A673 (cell line): Measurements from ENCODE around the gene PRM2. TPM values are rescaled to one million over a fixed set of nuclear protein-coding genes. Genes with fewer than 3 reads are reported as not detected.

Experiments used
- BruUV-seq: library from RNA; stranded (reverse); fragments of 400-500 nt; replicated peaks from 2 replicates; lab custom pipeline; 2021; lab: Mats Ljungman, UMichigan
- CTCF ChIA-PET: fragments of 300-600 bp; sonication (Branson Sonifier 250); formaldehyde crosslinking; loops from one replicate; lab custom pipeline; 2022; ENCODE audit warnings: antibody characterized with exemption; lab: Charles Lee
- POLR2A ChIA-PET: fragments of 300-600 bp; sonication (Branson Sonifier 250); formaldehyde crosslinking; loops from one replicate; lab custom pipeline; 2022; ENCODE audit warnings: antibody characterized with exemption; ENCODE audit not compliant: low non-redundant PET; lab: Charles Lee
- DNase-seq: peaks from one replicate; pipeline ENCODE4 v3.0.0-alpha.2; 2015; ENCODE audit warnings: low spot score
- H3K27ac ChIP-seq: fragments of 200-600 bp; sonication (generic); 2 replicates; pipeline ENCODE4 v1.5.1; 2016; ENCODE audit warnings: mixed run types, low read depth, mild to moderate bottlenecking, mixed read lengths, antibody characterized with exemption, low read length; ENCODE audit not compliant: poor library complexity, severe bottlenecking
- H3K27me3 ChIP-seq: fragments of 200-600 bp; sonication (generic); replicated peaks from 2 replicates; pipeline ENCODE4 v1.6.1; 2017; ENCODE audit warnings: mixed run types, low read depth, mild to moderate bottlenecking, mixed read lengths, antibody characterized with exemption, low read length; ENCODE audit not compliant: insufficient read depth, poor library complexity
- H3K36me3 ChIP-seq: fragments of 200-600 bp; sonication (generic); 2 replicates; pipeline ENCODE4 v1.6.1; 2016; ENCODE audit warnings: mixed run types, mild to moderate bottlenecking, mixed read lengths, antibody characterized with exemption, low read length; ENCODE audit not compliant: insufficient read depth, poor library complexity, severe bottlenecking
- H3K4me1 ChIP-seq: fragments of 200-600 bp; sonication (generic); 2 replicates; pipeline ENCODE4 v1.6.1; 2017; ENCODE audit warnings: mixed run types, mild to moderate bottlenecking, mixed read lengths, antibody characterized with exemption, low read length; ENCODE audit not compliant: insufficient read depth, poor library complexity, severe bottlenecking
- H3K4me3 ChIP-seq: fragments of 200-600 bp; sonication (generic); 2 replicates; pipeline ENCODE4 v1.5.1; 2016; ENCODE audit warnings: low read depth, mixed run types, mild to moderate bottlenecking, mixed read lengths, low read length; ENCODE audit not compliant: poor library complexity, severe bottlenecking
- H3K9me3 ChIP-seq: fragments of 200-600 bp; sonication (generic); 2 replicates; pipeline ENCODE4 v1.6.1; 2016; ENCODE audit warnings: mixed run types, low read depth, mild to moderate bottlenecking, mixed read lengths, antibody characterized with exemption, low read length; ENCODE audit not compliant: poor library complexity, severe bottlenecking
- CTCF ChIP-seq: fragments of 300-800, 200-600 bp; sonication (generic); conservative IDR thresholded peaks from 2 replicates; pipeline ENCODE4 v1.5.1; 2017; ENCODE audit warnings: low read depth, mild to moderate bottlenecking, antibody characterized with exemption, low read length, moderate library complexity, mixed read lengths
- EZH2 ChIP-seq: fragments of 200-600 bp; sonication (generic); IDR thresholded peaks from 2 replicates; pipeline ENCODE4 v1.6.1; 2017; ENCODE audit warnings: borderline replicate concordance, low read depth, mild to moderate bottlenecking, mixed read lengths, antibody characterized with exemption, low read length; ENCODE audit not compliant: poor library complexity, severe bottlenecking
- intact Hi-C: fragments of 100-400 bp; cut with micrococcal nuclease; formaldehyde crosslinking; loops from one replicate; pipeline ENCODE4 v1.10.0; 2022; ENCODE audit not compliant: unreplicated experiment
- total RNA-seq: library from RNA; stranded (reverse); gene quantifications from 2 replicates; pipeline ENCODE4 v1.2.3, GENCODE V29; 2021

Gene PRM2
- total RNA-seq, 1 experiment from 2014 or later, result not detected

GRCh38 chr16:11319529-11320146, 43.4 kb upstream of the PRM2 start:
- no peaks in the 10 kb centered on the region for H3K27me3 ChIP-seq
- peak; percentile 56 for DNase-seq
- H3K4me3 ChIP-seq, result no peak overlapping the region
- H3K27ac ChIP-seq, result no peak overlapping the region
- BruUV-seq, result no TSS peak
- H3K9me3 ChIP-seq, result no peaks in the 10 kb centered on the region
- no peaks in the 10 kb centered on the region for H3K36me3 ChIP-seq
- TF ChIP-seq CTCF (no peak), EZH2 (no peak)
- peaks cover 4% of the 10 kb centered on the region for H3K4me1 ChIP-seq
- CTCF ChIA-PET, result no interaction called here
- intact Hi-C loops, result no loop called here
- POLR2A ChIA-PET, result interaction anchor here (0.6 kb wide), 1 partner anchor 18 kb away, joined by 3 read pairs; no protein-coding TSS in a partner anchor

GRCh38 chr16:11318817-11319216, 42.5 kb upstream of the PRM2 start:
- Histone ChIP-seq H3K27me3 (no peaks in the 10 kb centered on the region), H3K9me3 (no peaks in the 10 kb centered on the region), H3K4me3 (no peak overlapping the region), H3K36me3 (no peaks in the 10 kb centered on the region), H3K27ac (no peak overlapping the region), H3K4me1 (peaks cover 4% of the 10 kb centered on the region)
- no peak for TF ChIP-seq EZH2
- TF ChIP-seq CTCF, result no peak
- DNase-seq, result no peak
- POLR2A ChIA-PET, result no interaction called here
- CTCF ChIA-PET, result no interaction called here
- intact Hi-C loops, result no loop called here
- BruUV-seq, result no TSS peak

- Histone ChIP-seq H3K4me1 (peaks cover 11% of the 10 kb centered on the region), H3K9me3 (no peaks in the 10 kb centered on the region), H3K27me3 (no peaks in the 10 kb centered on the region), H3K4me3 (no peak overlapping the region), H3K36me3 (no peaks in the 10 kb centered on the region), H3K27ac (no peak overlapping the region)
- TF ChIP-seq EZH2 (no peak), CTCF (no peak)
- ChIA-PET CTCF (no interaction called here), POLR2A (no interaction called here)
- BruUV-seq, result no TSS peak
- DNase-seq, result no peak
- intact Hi-C loops, result no loop called here
Measured at GRCh38 chr16:11316331-11317015, 40.2 kb upstream of the PRM2 start.
